ENCODE data around the gene PNCK. TPM values are rescaled to one million over a fixed set of nuclear protein-coding genes. Genes with fewer than 3 reads are reported as not detected.
"Not testable (repeated sequence)": the region's sequence is repeated elsewhere in the genome, so short reads cannot be mapped to it uniquely, and the experiment has no call there.

The PNCK gene
- total and polyA plus RNA-seq, 4 donors, result 0.44 to 0.77 (median 0.67) TPM

DNA sequence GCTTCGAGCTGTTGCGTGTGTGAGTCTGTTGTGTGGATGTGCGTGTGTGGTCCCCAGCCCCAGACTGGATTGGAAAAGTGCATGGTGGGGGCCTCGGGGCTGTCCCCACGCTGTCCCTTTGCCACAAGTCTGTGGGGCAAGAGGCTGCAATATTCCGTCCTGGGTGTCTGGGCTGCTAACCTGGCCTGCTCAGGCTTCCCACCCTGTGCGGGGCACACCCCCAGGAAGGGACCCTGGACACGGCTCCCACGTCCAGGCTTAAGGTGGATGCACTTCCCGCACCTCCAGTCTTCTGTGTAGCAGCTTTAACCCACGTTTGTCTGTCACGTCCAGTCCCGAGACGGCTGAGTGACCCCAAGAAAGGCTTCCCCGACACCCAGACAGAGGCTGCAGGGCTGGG is 22.5 kb upstream of the PNCK start:
- DNase-seq (no peak), ATAC-seq (ENCODE audit: insufficient read depth, low FRiP score) (no peak)
- Histone ChIP-seq H3K9ac (ENCODE audit: insufficient read depth in 1 of 2, low read length in 2 of 2) (no peak overlapping the region), H3K36me3 (ENCODE audit: control insufficient read depth in 4 of 4, insufficient read depth in 4 of 4, low read length in 4 of 4) (peaks cover 0 to 11% (median 0%) of the 10 kb centered on the region in 4 donors), H3K27me3 (ENCODE audit: control insufficient read depth in 3 of 3, insufficient read depth in 3 of 3, low read length in 2 of 3) (no peaks in the 10 kb centered on the region), H3K4me1 (ENCODE audit: control insufficient read depth in 5 of 5, insufficient read depth in 5 of 5, low read length in 5 of 5) (no peaks in the 10 kb centered on the region), H3K4me3 (no peak overlapping the region), H3K9me3 (ENCODE audit: control insufficient read depth in 4 of 4, insufficient read depth in 3 of 4, low read length in 3 of 4) (no peaks in the 10 kb centered on the region), H3K27ac (ENCODE audit: low read depth in 1 of 2, low read length in 1 of 2) (no peak overlapping the region)
- TF ChIP-seq, protein P1, sequence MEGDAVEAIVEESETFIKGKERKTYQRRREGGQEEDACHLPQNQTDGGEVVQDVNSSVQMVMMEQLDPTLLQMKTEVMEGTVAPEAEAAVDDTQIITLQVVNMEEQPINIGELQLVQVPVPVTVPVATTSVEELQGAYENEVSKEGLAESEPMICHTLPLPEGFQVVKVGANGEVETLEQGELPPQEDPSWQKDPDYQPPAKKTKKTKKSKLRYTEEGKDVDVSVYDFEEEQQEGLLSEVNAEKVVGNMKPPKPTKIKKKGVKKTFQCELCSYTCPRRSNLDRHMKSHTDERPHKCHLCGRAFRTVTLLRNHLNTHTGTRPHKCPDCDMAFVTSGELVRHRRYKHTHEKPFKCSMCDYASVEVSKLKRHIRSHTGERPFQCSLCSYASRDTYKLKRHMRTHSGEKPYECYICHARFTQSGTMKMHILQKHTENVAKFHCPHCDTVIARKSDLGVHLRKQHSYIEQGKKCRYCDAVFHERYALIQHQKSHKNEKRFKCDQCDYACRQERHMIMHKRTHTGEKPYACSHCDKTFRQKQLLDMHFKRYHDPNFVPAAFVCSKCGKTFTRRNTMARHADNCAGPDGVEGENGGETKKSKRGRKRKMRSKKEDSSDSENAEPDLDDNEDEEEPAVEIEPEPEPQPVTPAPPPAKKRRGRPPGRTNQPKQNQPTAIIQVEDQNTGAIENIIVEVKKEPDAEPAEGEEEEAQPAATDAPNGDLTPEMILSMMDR (IDR thresholded peaks at IDR 0.05; ENCODE audit: control extremely low read depth, extremely low read depth), result no peak
- WGBS, 2 donors, result 85 to 90% methylated on average over 15 of the region's 15 CpGs

DNA sequence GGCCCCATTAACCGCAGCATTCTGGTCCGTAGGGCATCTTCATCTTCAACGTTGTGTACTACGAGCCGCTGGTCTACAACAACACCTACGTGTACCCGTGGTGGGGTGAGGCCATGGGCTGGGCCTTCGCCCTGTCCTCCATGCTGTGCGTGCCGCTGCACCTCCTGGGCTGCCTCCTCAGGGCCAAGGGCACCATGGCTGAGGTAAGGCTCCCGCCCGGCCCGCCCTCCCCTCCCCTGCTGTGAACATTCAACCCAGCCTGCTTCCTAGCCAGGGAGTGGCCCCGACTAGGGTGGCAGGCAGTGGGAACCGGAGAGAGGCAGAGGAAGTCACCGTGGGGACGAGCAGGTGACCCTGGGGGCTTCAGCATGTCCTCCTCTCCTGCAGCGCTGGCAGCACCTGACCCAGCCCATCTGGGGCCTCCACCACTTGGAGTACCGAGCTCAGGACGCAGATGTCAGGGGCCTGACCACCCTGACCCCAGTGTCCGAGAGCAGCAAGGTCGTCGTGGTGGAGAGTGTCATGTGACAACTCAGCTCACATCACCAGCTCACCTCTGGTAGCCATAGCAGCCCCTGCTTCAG is 21.2 kb upstream of the PNCK start:
- TF ChIP-seq, protein P1 (IDR thresholded peaks at IDR 0.05; ENCODE audit: control extremely low read depth, extremely low read depth), result no peak
- WGBS, 2 donors, result 86 to 96% methylated on average over 14 to 23 of the region's 23 CpGs
- no peak for ATAC-seq (ENCODE audit: insufficient read depth, low FRiP score)

DNA sequence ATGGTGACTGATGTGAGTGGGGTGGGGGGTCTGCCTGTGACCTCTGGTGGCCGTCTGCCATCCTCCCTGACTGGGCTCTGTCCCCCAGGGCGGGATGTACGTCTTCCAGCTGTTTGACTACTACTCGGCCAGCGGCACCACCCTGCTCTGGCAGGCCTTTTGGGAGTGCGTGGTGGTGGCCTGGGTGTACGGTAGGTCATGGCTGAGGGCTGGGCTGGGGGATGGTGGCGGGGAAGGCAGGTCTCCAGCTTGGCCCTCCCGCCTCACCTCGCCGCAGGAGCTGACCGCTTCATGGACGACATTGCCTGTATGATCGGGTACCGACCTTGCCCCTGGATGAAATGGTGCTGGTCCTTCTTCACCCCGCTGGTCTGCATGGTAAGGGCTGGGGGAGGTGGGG is 20.6 kb upstream of the PNCK start:
- H3K9me3 ChIP-seq (ENCODE audit: control insufficient read depth in 4 of 4, insufficient read depth in 3 of 4, low read length in 3 of 4); H3K4me1 ChIP-seq (ENCODE audit: control insufficient read depth in 5 of 5, insufficient read depth in 5 of 5, low read length in 5 of 5); H3K27me3 ChIP-seq (ENCODE audit: control insufficient read depth in 3 of 3, insufficient read depth in 3 of 3, low read length in 2 of 3); H3K9ac ChIP-seq (ENCODE audit: insufficient read depth in 1 of 2, low read length in 2 of 2); H3K4me3 ChIP-seq; H3K36me3 ChIP-seq (ENCODE audit: control insufficient read depth in 4 of 4, insufficient read depth in 4 of 4, low read length in 4 of 4); ATAC-seq (ENCODE audit: insufficient read depth, low FRiP score); DNase-seq: not testable (repeated sequence)
- H3K27ac ChIP-seq (ENCODE audit: low read depth in 1 of 2, low read length in 1 of 2), result peak overlapping the region in 1 of 2 donors; percentile 9
- 89 to 92% methylated on average over 15 to 16 of the region's 16 CpGs for WGBS, 2 donors

More for the DNA sequence above, 21.2 kb upstream of the PNCK start:
- no peak for DNase-seq
- no peak overlapping the region for H3K4me3 ChIP-seq
- no peaks in the 10 kb centered on the region for H3K4me1 ChIP-seq (ENCODE audit: control insufficient read depth in 5 of 5, insufficient read depth in 5 of 5, low read length in 5 of 5)
- no peak overlapping the region for H3K27ac ChIP-seq (ENCODE audit: low read depth in 1 of 2, low read length in 1 of 2)
- peaks cover 0 to 4% (median 0%) of the 10 kb centered on the region in 4 donors for H3K36me3 ChIP-seq (ENCODE audit: control insufficient read depth in 4 of 4, insufficient read depth in 4 of 4, low read length in 4 of 4)
- no peak overlapping the region for H3K9ac ChIP-seq (ENCODE audit: insufficient read depth in 1 of 2, low read length in 2 of 2)
- H3K9me3 ChIP-seq (ENCODE audit: control insufficient read depth in 4 of 4, insufficient read depth in 3 of 4, low read length in 3 of 4), result no peaks in the 10 kb centered on the region
- no peaks in the 10 kb centered on the region for H3K27me3 ChIP-seq (ENCODE audit: control insufficient read depth in 3 of 3, insufficient read depth in 3 of 3, low read length in 2 of 3)

DNA sequence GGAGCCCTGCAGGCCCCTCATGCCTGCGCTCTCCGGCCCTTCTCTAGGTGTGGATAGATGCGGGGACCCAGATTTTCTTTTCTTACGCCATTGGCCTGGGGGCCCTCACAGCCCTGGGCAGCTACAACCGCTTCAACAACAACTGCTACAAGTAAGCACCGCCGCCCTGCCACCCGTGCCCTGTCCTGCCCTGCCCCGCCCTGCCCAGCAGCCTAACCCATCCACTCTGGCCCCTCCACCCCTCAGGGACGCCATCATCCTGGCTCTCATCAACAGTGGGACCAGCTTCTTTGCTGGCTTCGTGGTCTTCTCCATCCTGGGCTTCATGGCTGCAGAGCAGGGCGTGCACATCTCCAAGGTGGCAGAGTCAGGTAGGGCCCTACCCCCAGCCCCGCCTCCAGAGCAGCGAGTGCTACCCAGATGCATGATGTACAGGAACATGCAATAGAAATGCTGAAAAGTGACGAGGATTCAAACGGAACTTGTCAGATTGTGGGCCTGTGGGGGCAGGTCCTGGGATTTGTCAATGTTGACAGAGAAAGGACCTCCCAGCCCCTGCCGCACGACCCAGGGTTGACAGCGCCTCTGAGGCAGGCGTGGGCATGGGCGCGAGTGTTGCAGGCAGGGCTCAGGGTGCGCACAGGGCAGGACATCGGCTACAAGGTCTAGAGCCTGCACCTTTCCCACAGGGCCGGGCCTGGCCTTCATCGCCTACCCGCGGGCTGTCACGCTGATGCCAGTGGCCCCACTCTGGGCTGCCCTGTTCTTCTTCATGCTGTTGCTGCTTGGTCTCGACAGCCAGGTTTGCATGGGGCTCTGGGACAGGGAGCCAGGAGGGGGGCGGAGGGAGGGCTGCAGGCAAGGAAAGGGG is 19.8 kb upstream of the PNCK start:
- H3K4me1 ChIP-seq (ENCODE audit: control insufficient read depth in 5 of 5, insufficient read depth in 5 of 5, low read length in 5 of 5), result no peaks in the 10 kb centered on the region
- H3K9me3 ChIP-seq (ENCODE audit: control insufficient read depth in 4 of 4, insufficient read depth in 3 of 4, low read length in 3 of 4), result no peaks in the 10 kb centered on the region
- DNase-seq, result no peak
- peak overlapping the region in 1 of 2 donors; percentile 9 for H3K27ac ChIP-seq (ENCODE audit: low read depth in 1 of 2, low read length in 1 of 2)
- H3K4me3 ChIP-seq, result no peak overlapping the region
- H3K27me3 ChIP-seq (ENCODE audit: control insufficient read depth in 3 of 3, insufficient read depth in 3 of 3, low read length in 2 of 3), result no peaks in the 10 kb centered on the region
- TF ChIP-seq, protein P1 (IDR thresholded peaks at IDR 0.05; ENCODE audit: control extremely low read depth, extremely low read depth), result no peak
- peaks cover 0 to 2% (median 0%) of the 10 kb centered on the region in 4 donors for H3K36me3 ChIP-seq (ENCODE audit: control insufficient read depth in 4 of 4, insufficient read depth in 4 of 4, low read length in 4 of 4)
- H3K9ac ChIP-seq (ENCODE audit: insufficient read depth in 1 of 2, low read length in 2 of 2), result no peak overlapping the region
- 76 to 86% methylated on average over 15 to 31 of the region's 31 CpGs for WGBS, 2 donors
- ATAC-seq (ENCODE audit: insufficient read depth, low FRiP score), result peak; percentile 8
